Thyroid gland (tissue), 4 donors: ENCODE results near the gene RITA1. TPM values are rescaled to one million over a fixed set of nuclear protein-coding genes. Genes with fewer than 3 reads are reported as not detected.

Experiments
- DNase-seq, 2 donors: peaks; one replicate each; pipeline ENCODE4 v3.0.0-alpha.2; 2019
- H3K27ac ChIP-seq, 3 donors: fragments of 200-600 bp; sonication (generic); 1 replicate in 2 of 3; 2 replicates in 1 of 3; pipeline ENCODE4 v1.5.1; 2016 to 2019; ENCODE audit warnings: mild to moderate bottlenecking in 1 of 3, moderate library complexity in 1 of 3
- H3K27me3 ChIP-seq: fragments of 200-600 bp; sonication (generic); one replicate; pipeline ENCODE4 v1.5.1; 2019
- H3K36me3 ChIP-seq, 2 donors: fragments of 200-600 bp; sonication (generic); one replicate each; pipeline ENCODE4 v1.5.1; 2016 to 2019
- H3K4me1 ChIP-seq, 2 donors: fragments of 200-600 bp; sonication (generic); one replicate each; pipeline ENCODE4 v1.5.1; 2017 to 2019
- H3K4me3 ChIP-seq, 3 donors: fragments of 200-600 bp; sonication (generic); replicated peaks in 1 of 3; 1 replicate in 2 of 3; 2 replicates in 1 of 3; pipeline ENCODE4 v1.5.1; 2016; ENCODE audit warnings: mild to moderate bottlenecking in 1 of 3
- H3K9me3 ChIP-seq: fragments of 200-600 bp; sonication (generic); one replicate; pipeline ENCODE4 v1.5.1; 2017
- CTCF ChIP-seq, 6 experiments: fragments of 200-600 bp in 3 of 6; fragments of 450-650 bp in 3 of 6; sonication (generic) in 3 of 6; IDR thresholded peaks; one replicate each; pipeline ENCODE4 v1.5.1; 2016 to 2019; ENCODE audit warnings: antibody characterized with exemption in 6 of 6, mild to moderate bottlenecking in 2 of 6, inconsistent platforms in 1 of 6, moderate library complexity in 1 of 6
- POLR2A ChIP-seq, 2 donors: fragments of 450-650 bp; IDR thresholded peaks; one replicate each; pipeline ENCODE4 v1.6.1; 2017; ENCODE audit warnings: antibody characterized with exemption in 2 of 2, mild to moderate bottlenecking in 2 of 2, moderate library complexity in 1 of 2
- WGBS, 2 donors: methylation state at CpG; one replicate each; pipeline ENCODE4 v1.1.5; 2017; 5-methylcytosine and 5-hydroxymethylcytosine counted together
- intact Hi-C: fragments of 100-400 bp; cut with DNase I; formaldehyde crosslinking; loops from one replicate; pipeline ENCODE4 v1.15.1; 2023
- total RNA-seq, 4 donors: library from RNA; depleted of rRNA; stranded (reverse); fragments of >200 nt; gene quantifications; one replicate each; pipeline ENCODE4 v1.2.3, GENCODE V29; 2016

RITA1 gene
- total RNA-seq, 4 donors from 2014 or later: 26.6 to 39.6 (median 32.8) TPM

DNA sequence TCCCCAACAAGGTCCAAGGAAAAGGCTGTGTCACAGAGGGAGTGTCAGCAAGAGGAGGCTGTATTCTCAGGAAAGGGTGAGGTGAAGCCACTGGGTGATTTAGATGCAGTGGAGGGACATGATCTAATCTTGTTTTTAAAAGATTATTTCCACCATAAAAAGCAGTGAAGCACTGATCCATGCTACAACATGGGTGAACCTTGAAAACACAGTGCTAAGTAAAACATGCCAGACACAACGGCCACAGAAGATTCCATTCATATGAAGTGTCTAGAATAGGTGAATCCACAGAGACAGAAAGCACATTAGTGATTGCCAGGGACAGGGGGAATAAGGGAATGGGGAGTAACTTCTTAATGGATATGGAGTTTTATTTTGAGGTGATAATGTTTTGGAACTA lies 12.8 kb downstream of the RITA1 start:
- H3K27me3 ChIP-seq: no peaks in the 10 kb centered on the region
- no peaks in the 10 kb centered on the region for H3K9me3 ChIP-seq
- intact Hi-C loops: loop anchor here (10.0 kb wide), 2 partner anchors 137 to 227 kb away; partner anchors contain the start of genes SDSL and SLC8B1
- 20 to 47% methylated on average over 1 of the region's 1 CpG for WGBS, 2 donors
- H3K27ac ChIP-seq: no peak overlapping the region
- H3K4me1 ChIP-seq: peaks cover 0 to 13% of the 10 kb centered on the region in 2 donors
- no peaks in the 10 kb centered on the region for H3K36me3 ChIP-seq
- H3K4me3 ChIP-seq: no peak overlapping the region
- TF ChIP-seq POLR2A (IDR thresholded peaks at IDR 0.05) (no peak), CTCF (IDR thresholded peaks at IDR 0.05) (no peak)
- no peak for DNase-seq

- Histone ChIP-seq H3K27me3 (no peaks in the 10 kb centered on the region), H3K36me3 (no peaks in the 10 kb centered on the region), H3K4me3 (no peak overlapping the region), H3K4me1 (peaks cover 5 to 17% of the 10 kb centered on the region in 2 donors), H3K27ac (no peak overlapping the region), H3K9me3 (no peaks in the 10 kb centered on the region)
- 93 to 94% methylated on average over 7 to 9 of the region's 12 CpGs for WGBS, 2 donors
- TF ChIP-seq CTCF (IDR thresholded peaks at IDR 0.05) (no peak), POLR2A (IDR thresholded peaks at IDR 0.05) (no peak)
- intact Hi-C loops: no loop called here
- DNase-seq: no peak
Observed at GRCh38 chr12:113200021-113200797, 14.7 kb downstream of the RITA1 start.

DNA sequence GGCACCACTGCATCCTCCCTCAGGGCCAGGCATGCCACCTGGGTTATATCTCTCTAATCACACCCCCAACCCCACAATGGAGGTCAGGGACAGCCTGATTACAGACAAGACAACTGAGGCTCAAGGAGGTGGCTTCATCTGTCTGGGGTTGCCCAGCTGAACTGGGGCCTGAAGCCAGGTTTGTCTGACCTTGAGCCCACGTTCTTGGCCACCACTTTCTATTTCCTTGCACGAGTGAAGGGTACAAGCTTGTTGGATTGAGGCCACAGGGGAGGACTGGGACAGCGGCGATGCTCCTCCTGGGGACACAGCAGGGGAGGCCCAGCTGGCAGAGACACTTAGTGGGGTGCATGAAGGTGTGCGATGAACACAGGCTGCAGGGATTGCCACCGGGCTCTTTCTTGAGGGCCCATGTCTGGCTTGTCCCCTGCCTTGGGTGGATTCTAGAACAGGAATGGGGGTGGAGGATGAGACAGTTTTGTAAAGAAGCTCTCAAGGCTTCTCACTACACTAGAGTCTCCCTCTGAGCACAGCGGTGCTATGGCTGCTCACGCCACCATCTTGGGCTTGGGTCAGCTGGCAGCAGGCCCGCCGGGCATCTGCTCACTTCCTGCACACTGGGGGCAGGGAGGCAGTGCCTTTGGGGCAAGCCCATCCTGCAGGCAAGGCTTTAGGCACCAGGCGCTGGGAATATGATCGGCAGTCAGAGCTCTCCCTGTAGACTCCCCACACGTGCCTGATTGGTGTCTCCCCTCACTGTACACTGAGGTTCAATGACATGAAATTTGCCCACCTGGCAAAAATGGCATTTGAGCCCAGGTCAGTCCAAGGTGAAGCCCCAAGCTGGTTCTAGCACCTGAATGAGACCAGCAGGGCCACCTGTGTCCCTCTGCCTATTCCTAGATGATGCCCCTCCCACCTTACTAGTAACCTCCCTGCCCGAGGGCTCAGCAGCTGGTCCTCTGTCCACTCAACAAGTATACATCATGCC lies 16.0 kb downstream of the RITA1 start:
- intact Hi-C loops: no loop called here
- no peaks in the 10 kb centered on the region for H3K36me3 ChIP-seq
- 84 to 85% methylated on average over 8 to 13 of the region's 14 CpGs for WGBS, 2 donors
- TF ChIP-seq CTCF (IDR thresholded peaks at IDR 0.05) (no peak), POLR2A (IDR thresholded peaks at IDR 0.05) (no peak)
- no peak for DNase-seq
- no peaks in the 10 kb centered on the region for H3K9me3 ChIP-seq
- H3K27me3 ChIP-seq: no peaks in the 10 kb centered on the region
- no peak overlapping the region for H3K4me3 ChIP-seq
- no peak overlapping the region for H3K27ac ChIP-seq
- peaks cover 5 to 17% of the 10 kb centered on the region in 2 donors for H3K4me1 ChIP-seq

DNA sequence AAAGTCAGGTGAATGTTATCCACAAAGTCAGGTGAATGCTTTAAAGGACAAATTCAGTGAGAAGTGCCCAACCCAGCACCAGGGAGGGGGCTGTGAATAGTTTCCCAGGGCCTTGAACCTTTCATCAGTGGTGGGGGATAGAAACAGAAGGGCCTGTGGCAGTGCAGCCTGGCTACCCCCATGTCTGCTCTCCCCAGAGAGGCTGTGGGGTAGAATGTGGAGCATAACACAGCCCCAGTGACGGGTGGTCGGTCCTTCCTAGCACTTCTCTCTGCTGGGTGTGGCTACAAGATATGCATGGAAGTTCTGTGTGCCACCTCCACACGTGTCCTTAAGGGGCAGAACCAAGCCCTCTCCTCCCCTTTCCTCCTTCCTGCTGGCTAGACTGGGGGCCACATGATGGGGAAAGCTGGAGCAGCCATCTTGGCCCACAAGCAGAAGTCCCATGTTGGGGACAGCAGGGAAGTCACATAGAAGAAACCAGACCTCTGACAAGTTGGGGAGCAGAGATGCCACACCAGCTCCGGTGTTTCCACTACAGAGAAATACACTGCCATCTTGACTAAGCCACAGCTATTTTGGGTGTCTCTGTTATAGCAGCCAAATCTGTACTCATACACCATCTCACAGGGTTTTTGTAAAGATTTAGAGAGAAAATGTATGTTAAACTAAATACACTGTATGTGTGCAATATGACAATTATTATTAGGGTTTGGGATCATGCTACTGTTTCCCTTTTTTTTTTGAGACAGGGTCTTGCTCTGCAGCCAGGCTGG lies 17.0 kb downstream of the RITA1 start:
- 89 to 93% methylated on average over 4 of the region's 4 CpGs for WGBS, 2 donors
- intact Hi-C loops: no loop called here
- DNase-seq: no peak
- H3K36me3 ChIP-seq: no peaks in the 10 kb centered on the region
- peaks cover 5 to 17% of the 10 kb centered on the region in 2 donors for H3K4me1 ChIP-seq
- no peak overlapping the region for H3K27ac ChIP-seq
- H3K4me3 ChIP-seq: no peak overlapping the region
- H3K9me3 ChIP-seq: no peaks in the 10 kb centered on the region
- H3K27me3 ChIP-seq: no peaks in the 10 kb centered on the region
- no peak for TF ChIP-seq POLR2A (IDR thresholded peaks at IDR 0.05)
